RKO (cell line): ENCODE measurements around the gene CEP44.
"Not testable (repeated sequence)": the region's sequence is repeated elsewhere in the genome, so short reads cannot be mapped to it uniquely, and the experiment has no call there.

Source experiments
- DNase-seq: peaks from one replicate; pipeline ENCODE4 v3.0.0-alpha.2; 2016; ENCODE audit warnings: low spot score

The CEP44 gene

GRCh38 chr4:174324725-174325124 lies 41.0 kb downstream of the CEP44 start:
- DNase-seq = peak; percentile 11

GRCh38 chr4:174332741-174333493 lies 49.2 kb downstream of the CEP44 start:
- DNase-seq = no peak

GRCh38 chr4:174334628-174335027 lies 50.9 kb downstream of the CEP44 start:
- no peak for DNase-seq

GRCh38 chr4:174340714-174341113 lies 57.0 kb downstream of the CEP44 start:
- no peak for DNase-seq

GRCh38 chr4:174349156-174349555 lies 65.4 kb downstream of the CEP44 start:
- DNase-seq = no peak

GRCh38 chr4:174352061-174352819 lies 68.5 kb downstream of the CEP44 start:
- no peak for DNase-seq

GRCh38 chr4:174357321-174357720 lies 73.6 kb downstream of the CEP44 start:
- no peak for DNase-seq

GRCh38 chr4:174358410-174358809 lies 74.7 kb downstream of the CEP44 start:
- no peak for DNase-seq

- peak; percentile 81 for DNase-seq
These were observed 75.1 kb downstream of the CEP44 start for GRCh38 chr4:174358829-174359228.

- DNase-seq = peak; percentile 6
These were observed 78.6 kb downstream of the CEP44 start for GRCh38 chr4:174362340-174362739.

- not testable (repeated sequence) for DNase-seq
These were observed 80.1 kb downstream of the CEP44 start for GRCh38 chr4:174363782-174364181.

- DNase-seq = peak; percentile 47
These were observed 81.4 kb downstream of the CEP44 start for GRCh38 chr4:174365018-174365587.

- no peak for DNase-seq
These were observed 86.3 kb downstream of the CEP44 start for GRCh38 chr4:174369985-174370384.

- DNase-seq = no peak
These were observed 90.1 kb downstream of the CEP44 start for GRCh38 chr4:174373821-174374220.

GRCh38 chr4:174375422-174375821 lies 91.7 kb downstream of the CEP44 start:
- DNase-seq = no peak

GRCh38 chr4:174377613-174378012 lies 93.9 kb downstream of the CEP44 start:
- no peak for DNase-seq

- DNase-seq = no peak
These were observed 95.2 kb downstream of the CEP44 start for GRCh38 chr4:174378951-174379350.

GRCh38 chr4:174380206-174380605 lies 96.5 kb downstream of the CEP44 start:
- not testable (repeated sequence) for DNase-seq

- no peak for DNase-seq
These were observed 97.2 kb downstream of the CEP44 start for GRCh38 chr4:174380699-174381439.

- no peak for DNase-seq
These were observed 97.7 kb downstream of the CEP44 start for GRCh38 chr4:174381440-174381800.
